Muscle of leg (tissue), 11 donors: ENCODE measurements around the gene TMED7. TPM values are rescaled to one million over a fixed set of nuclear protein-coding genes. Genes with fewer than 3 reads are reported as not detected.

Source experiments
- DNase-seq: peaks from one replicate; pipeline ENCODE4 v3.0.0; 2013
- H3K27ac ChIP-seq: one replicate; pipeline ENCODE4 v1.5.1; 2013; ENCODE audit warnings: mild to moderate bottlenecking, low read length, control low read depth
- H3K27me3 ChIP-seq: one replicate; pipeline ENCODE4 v1.6.1; 2013; ENCODE audit warnings: low read length; ENCODE audit not compliant: control insufficient read depth, insufficient read depth
- H3K36me3 ChIP-seq: one replicate; pipeline ENCODE4 v1.6.1; 2013; ENCODE audit warnings: low read length; ENCODE audit not compliant: control insufficient read depth, insufficient read depth
- H3K4me1 ChIP-seq: one replicate; pipeline ENCODE4 v1.6.1; 2013; ENCODE audit warnings: low read length; ENCODE audit not compliant: control insufficient read depth, insufficient read depth
- H3K4me3 ChIP-seq: one replicate; pipeline ENCODE4 v1.5.1; 2013; ENCODE audit warnings: low read length, control low read depth
- H3K9me3 ChIP-seq: replicated peaks from 2 replicates; pipeline ENCODE4 v1.6.1; 2013; ENCODE audit warnings: low read depth, low read length; ENCODE audit not compliant: control insufficient read depth
- WGBS: methylation state at CpG from one replicate; pipeline ENCODE4 v1.1.5; 2013; ENCODE audit warnings: missing lambda C conversion rate; ENCODE audit not compliant: insufficient coverage; 5-methylcytosine and 5-hydroxymethylcytosine counted together
- polyA plus RNA-seq, 8 donors: library from polyadenylated mRNA; unstranded; fragments of 120-200 nt; gene quantifications; one replicate each; pipeline versions ENCODE4 v1.2.1 to v1.2.3, GENCODE V29; 2013; ENCODE audit warnings: inconsistent platforms in 1 of 8, low replicate concordance in 1 of 8; ENCODE audit not compliant: insufficient read length in 8 of 8, insufficient read depth in 1 of 8
- total RNA-seq: library from RNA; stranded (reverse); fragments of 120-200 nt; gene quantifications from one replicate; pipeline ENCODE4 v1.2.4, GENCODE V29; 2013

Gene TMED7
- total and polyA plus RNA-seq, 9 donors = 49.3 to 79.6 (median 61.7) TPM

GRCh38 chr5:115611873-115612272 is 14.0 kb downstream of the TMED7 start:
- H3K4me3 ChIP-seq = no peak overlapping the region
- no peaks in the 10 kb centered on the region for H3K9me3 ChIP-seq
- no peak overlapping the region for H3K27ac ChIP-seq
- 96% methylated on average over 5 of the region's 5 CpGs for WGBS
- H3K4me1 ChIP-seq = no peaks in the 10 kb centered on the region
- no peaks in the 10 kb centered on the region for H3K27me3 ChIP-seq
- no peak for DNase-seq
- H3K36me3 ChIP-seq = peaks cover 5% of the 10 kb centered on the region

- no peak for DNase-seq
- Histone ChIP-seq H3K27ac (no peak overlapping the region), H3K27me3 (no peaks in the 10 kb centered on the region), H3K4me3 (no peak overlapping the region), H3K4me1 (peaks cover under 1% of the 10 kb centered on the region), H3K36me3 (peaks cover 10% of the 10 kb centered on the region), H3K9me3 (no peaks in the 10 kb centered on the region)
- no CpG with 5 or more reads among the region's 2 CpGs for WGBS
These were observed 17.9 kb downstream of the TMED7 start for GRCh38 chr5:115607935-115608334.

- Histone ChIP-seq H3K36me3 (peaks cover 10% of the 10 kb centered on the region), H3K4me1 (peaks cover 13% of the 10 kb centered on the region), H3K9me3 (no peaks in the 10 kb centered on the region), H3K4me3 (no peak overlapping the region), H3K27ac (no peak overlapping the region), H3K27me3 (no peaks in the 10 kb centered on the region)
- 72% methylated on average over 2 of the region's 3 CpGs for whole genome bisulfite sequencing
- no peak for DNase-seq
These were observed 20.4 kb downstream of the TMED7 start for GRCh38 chr5:115605436-115605835.

- no peaks in the 10 kb centered on the region for H3K9me3 ChIP-seq
- peaks cover 20% of the 10 kb centered on the region for H3K4me1 ChIP-seq
- H3K4me3 ChIP-seq = peak overlapping the region; percentile 68
- H3K27ac ChIP-seq = peak overlapping the region; percentile 86
- DNase-seq = no peak
- H3K27me3 ChIP-seq = no peaks in the 10 kb centered on the region
- WGBS = 17% methylated on average over 5 of the region's 11 CpGs
- peaks cover 8% of the 10 kb centered on the region for H3K36me3 ChIP-seq
These were observed 23.2 kb downstream of the TMED7 start for GRCh38 chr5:115602591-115603125.

- H3K9me3 ChIP-seq = no peaks in the 10 kb centered on the region
- H3K27ac ChIP-seq = peak within 1 kb of the TSS; percentile 86
- H3K4me1 ChIP-seq = peaks cover 20% of the 10 kb centered on the region
- no peaks in the 10 kb centered on the region for H3K27me3 ChIP-seq
- H3K4me3 ChIP-seq = peak within 1 kb of the TSS; percentile 68
- DNase-seq = peak; percentile 88
- WGBS = under 1% methylated on average over 66 of the region's 71 CpGs
- H3K36me3 ChIP-seq = peaks cover 8% of the 10 kb centered on the region
These were observed 23.9 kb downstream of the TMED7 start, which contains the start of gene TICAM2 for GRCh38 chr5:115601701-115602590. TICAM2 (minus strand) TSS chr5:115602479; CDS start chr5:115581256, 21,223 bp downstream.

- no CpG with 5 or more reads among the region's 3 CpGs for WGBS
- Histone ChIP-seq H3K4me1 (peaks cover 20% of the 10 kb centered on the region), H3K27ac (no peak overlapping the region), H3K27me3 (no peaks in the 10 kb centered on the region), H3K4me3 (no peak overlapping the region), H3K36me3 (peaks cover 8% of the 10 kb centered on the region), H3K9me3 (no peaks in the 10 kb centered on the region)
- DNase-seq = no peak
These were observed 25.1 kb downstream of the TMED7 start for GRCh38 chr5:115600766-115601165.

GRCh38 chr5:115599924-115600323 is 25.9 kb downstream of the TMED7 start:
- WGBS = 83% methylated on average over 2 of the region's 2 CpGs
- Histone ChIP-seq H3K36me3 (peaks cover 4% of the 10 kb centered on the region), H3K27ac (no peak overlapping the region), H3K4me1 (peaks cover 20% of the 10 kb centered on the region), H3K27me3 (no peaks in the 10 kb centered on the region), H3K9me3 (no peaks in the 10 kb centered on the region), H3K4me3 (no peak overlapping the region)
- DNase-seq = no peak

GRCh38 chr5:115599502-115599901 is 26.3 kb downstream of the TMED7 start:
- Histone ChIP-seq H3K4me3 (no peak overlapping the region), H3K36me3 (peaks cover 3% of the 10 kb centered on the region), H3K27ac (no peak overlapping the region), H3K27me3 (no peaks in the 10 kb centered on the region), H3K4me1 (peaks cover 20% of the 10 kb centered on the region), H3K9me3 (no peaks in the 10 kb centered on the region)
- peak; percentile 69 for DNase-seq
- 60% methylated on average over 1 of the region's 1 CpG for WGBS

DNA sequence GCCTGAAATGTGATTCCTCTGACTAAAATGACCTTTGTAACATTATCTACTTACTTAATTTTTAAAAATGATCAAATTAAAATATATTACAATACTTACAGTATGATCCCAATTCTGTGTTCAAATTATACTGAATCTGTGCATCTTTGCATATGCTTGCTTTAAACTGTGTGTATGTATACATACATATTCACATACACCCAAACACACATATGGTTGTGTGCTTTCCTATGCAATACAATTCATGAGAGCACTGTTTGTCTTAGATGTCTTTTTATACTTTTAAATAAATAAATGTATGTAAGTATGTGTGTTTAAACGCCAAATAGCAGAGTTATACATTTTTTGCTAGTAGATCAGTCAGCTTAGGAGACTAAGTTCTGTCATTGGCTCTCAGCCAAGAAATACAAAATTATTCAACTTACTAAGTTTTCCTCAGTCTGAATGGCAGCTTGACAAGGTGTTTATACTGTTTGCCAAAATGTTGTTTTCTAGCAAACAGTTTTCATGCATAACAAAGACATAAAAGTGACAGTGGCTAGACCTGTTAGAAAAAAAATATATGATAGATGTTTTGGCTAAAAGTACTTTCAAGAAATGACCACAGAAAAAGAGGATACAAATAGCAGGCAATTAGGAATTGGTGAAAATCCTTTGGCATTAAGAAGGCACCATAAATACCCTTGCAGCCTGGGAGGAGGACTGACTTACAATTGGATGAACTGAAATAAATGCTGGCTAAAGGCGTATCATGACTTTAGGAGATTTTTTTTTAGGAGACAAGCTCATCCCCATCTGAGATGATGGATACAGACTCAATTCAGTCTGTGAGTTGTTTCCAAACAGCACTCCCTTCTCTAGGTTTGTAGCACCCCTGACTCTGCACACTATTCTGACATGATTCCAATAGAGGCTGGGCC is 31.4 kb downstream of the TMED7 start:
- H3K4me3 ChIP-seq = no peak overlapping the region
- no peaks in the 10 kb centered on the region for H3K4me1 ChIP-seq
- no CpG with 5 or more reads among the region's 2 CpGs for WGBS
- H3K27me3 ChIP-seq = no peaks in the 10 kb centered on the region
- no peaks in the 10 kb centered on the region for H3K9me3 ChIP-seq
- H3K36me3 ChIP-seq = no peaks in the 10 kb centered on the region
- no peak overlapping the region for H3K27ac ChIP-seq
- DNase-seq = no peak

- peaks cover 2% of the 10 kb centered on the region for H3K4me1 ChIP-seq
- DNase-seq = no peak
- H3K27me3 ChIP-seq = no peaks in the 10 kb centered on the region
- H3K9me3 ChIP-seq = no peaks in the 10 kb centered on the region
- no peak overlapping the region for H3K4me3 ChIP-seq
- no peak overlapping the region for H3K27ac ChIP-seq
- no CpG with 5 or more reads among the region's 3 CpGs for WGBS
- H3K36me3 ChIP-seq = no peaks in the 10 kb centered on the region
These were observed 36.8 kb downstream of the TMED7 start for GRCh38 chr5:115589043-115589442.
